K562 (cell line): ENCODE results near the gene CARD14. TPM values are rescaled to one million over a fixed set of nuclear protein-coding genes. Genes with fewer than 3 reads are reported as not detected.

Experiments
- ATAC-seq: fragments of 200-7000 bp; cut with Tn5 transposase; 3 replicates; pipeline ENCODE4 v1.9.1; 2020; ENCODE audit warnings: moderate library complexity
- BruUV-seq: library from RNA; stranded (reverse); fragments of 400-500 nt; replicated peaks from 2 replicates; lab custom pipeline; 2021; lab: Mats Ljungman, UMichigan
- CTCF ChIA-PET: fragments of 300-600 bp; formaldehyde crosslinking; extraction: SDS; loops from one replicate; lab custom pipeline; 2021; ENCODE audit warnings: low intra/inter-chr PET ratio; lab: Yijun Ruan, JAX
- POLR2A ChIA-PET: fragments of 300-600, 350-650 bp; sonication (Branson Sonifier 250); formaldehyde crosslinking; extraction: SDS; loops from one replicate; lab custom pipeline; 2021; ENCODE audit warnings: antibody characterized with exemption, inconsistent platforms; lab: Yijun Ruan, JAX
- DNase-seq, 4 experiments: peaks; one replicate each; pipeline versions ENCODE4 v3.0.0 to v3.0.0-alpha.2; 2011 to 2018; ENCODE audit warnings: low spot score in 3 of 4, mixed read lengths in 3 of 4; ENCODE audit errors: extremely low read depth in 1 of 4
- FAIRE-seq: peaks from 2 replicates; lab custom pipeline; 2011; peaks lifted over from hg19 to GRCh38; lab: Jason Lieb, UNC
- H2AFZ ChIP-seq: 2 replicates; pipeline ENCODE4 v1.6.0; 2011; ENCODE audit warnings: low read depth, low read length, control low read depth, inconsistent platforms
- H3K27ac ChIP-seq: fragments of 200-600 bp; 3 replicates; pipeline ENCODE4 v1.8.0; 2011; ENCODE audit warnings: low read depth, mild to moderate bottlenecking, control low read depth, inconsistent platforms, low read length, moderate library complexity, mixed read lengths; ENCODE audit errors: extremely low read depth
- H3K27me3 ChIP-seq, 2 experiments: fragments of 300-600 bp in 1 of 2; 2 replicates in 1 of 2; 3 replicates in 1 of 2; pipeline versions ENCODE4 v1.6.0 to v1.8.0; 2011; ENCODE audit warnings: inconsistent platforms in 2 of 2, low read length in 2 of 2, mild to moderate bottlenecking in 1 of 2, mixed read lengths in 1 of 2, moderate library complexity in 1 of 2; ENCODE audit not compliant: control insufficient read depth in 2 of 2, insufficient read depth in 2 of 2
- H3K36me3 ChIP-seq: fragments of 300-600 bp; 3 replicates; pipeline ENCODE4 v1.8.0; 2011; ENCODE audit warnings: mild to moderate bottlenecking, low read length, inconsistent platforms; ENCODE audit not compliant: control insufficient read depth, insufficient read depth
- H3K4me1 ChIP-seq, 2 experiments: fragments of 200-600 bp in 1 of 2; replicated peaks in 1 of 2; 2 replicates in 1 of 2; 3 replicates in 1 of 2; pipeline versions ENCODE4 v1.5.1 to v1.8.0; 2011; ENCODE audit warnings: inconsistent platforms in 2 of 2, low read length in 2 of 2, mild to moderate bottlenecking in 1 of 2, mixed read lengths in 1 of 2, moderate library complexity in 1 of 2; ENCODE audit not compliant: control insufficient read depth in 2 of 2, insufficient read depth in 2 of 2
- H3K4me2 ChIP-seq: 2 replicates; pipeline ENCODE4 v1.6.1; 2011; ENCODE audit warnings: low read length, control low read depth, inconsistent platforms, mixed read lengths; ENCODE audit not compliant: insufficient read depth
- H3K4me3 ChIP-seq: fragments of 200-600 bp; sonication (generic), shearing (Covaris generic); 2 replicates; pipeline ENCODE4 v1.5.1; 2016; ENCODE audit warnings: control low read depth, inconsistent platforms
- H3K79me2 ChIP-seq: fragments of 200-600 bp; 3 replicates; pipeline ENCODE4 v1.8.0; 2011; ENCODE audit warnings: low read length, inconsistent platforms; ENCODE audit not compliant: control insufficient read depth, insufficient read depth
- H3K9ac ChIP-seq, 2 experiments: 2 replicates each; pipeline versions ENCODE4 v1.6.0 to v1.6.1; 2011; ENCODE audit warnings: low read depth in 2 of 2, low read length in 2 of 2, control low read depth in 1 of 2, inconsistent platforms in 1 of 2, mild to moderate bottlenecking in 1 of 2, mixed read lengths in 1 of 2; ENCODE audit not compliant: insufficient read depth in 1 of 2
- H3K9me1 ChIP-seq: one replicate; pipeline ENCODE4 v1.6.0; 2011; ENCODE audit warnings: inconsistent platforms, mild to moderate bottlenecking, low read length, moderate library complexity; ENCODE audit not compliant: control insufficient read depth, insufficient read depth
- H3K9me3 ChIP-seq: replicated peaks from 2 replicates; pipeline ENCODE4 v1.5.1; 2011; ENCODE audit warnings: low read depth, low read length, inconsistent platforms; ENCODE audit not compliant: control insufficient read depth, insufficient read depth
- H4K20me1 ChIP-seq: replicated peaks from 2 replicates; pipeline ENCODE4 v1.6.1; 2011; ENCODE audit warnings: low read length, inconsistent platforms, mixed read lengths; ENCODE audit not compliant: control insufficient read depth, insufficient read depth
- EZH2 ChIP-seq: IDR thresholded peaks from 2 replicates; pipeline ENCODE4 v1.6.1; 2012; ENCODE audit warnings: low read depth, mild to moderate bottlenecking, inconsistent platforms, low read length, borderline replicate concordance
- GABPA ChIP-seq: fragments of 200-800 bp; sonication (Bioruptor generic); conservative IDR thresholded peaks from 2 replicates; pipeline ENCODE4 v1.6.1; 2016; ENCODE audit warnings: low read depth, missing genetic modification characterization, missing compliant biosample characterization
- HSF4 ChIP-seq: fragments of 250-450 bp; sonication (Bioruptor Pico); IDR thresholded peaks from 2 replicates; pipeline ENCODE4 v2.1.2; 2022; ENCODE audit warnings: mild to moderate bottlenecking, moderate library complexity, borderline replicate concordance
- KAT8 ChIP-seq: fragments of 450-650 bp; IDR thresholded peaks from 2 replicates; pipeline ENCODE4 v1.6.1; 2016; ENCODE audit warnings: low read depth, mild to moderate bottlenecking
- RREB1 ChIP-seq: fragments of 250-450 bp; sonication (Bioruptor Pico); IDR thresholded peaks from 2 replicates; pipeline ENCODE4 v1.4.0; 2020
- SMAD3 ChIP-seq: fragments of 450-650 bp; formaldehyde crosslinking; conservative IDR thresholded peaks from 2 replicates; pipeline ENCODE4 v1.4.0; 2020; ENCODE audit warnings: mild to moderate bottlenecking
- WGBS: fragments of 100-300 bp; shearing (Covaris generic); methylation state at CpG from one replicate; pipeline ENCODE4 v1.1.6; 2016; ENCODE audit warnings: low coverage, mixed read lengths; ENCODE audit not compliant: insufficient coverage; ENCODE audit errors: missing lambda C conversion rate; 5-methylcytosine and 5-hydroxymethylcytosine counted together
- in situ Hi-C: fragments of 300-500 bp; cut with MboI; formaldehyde crosslinking; loops from 4 replicates; pipeline ENCODE4 v1.15.0; 2018; ENCODE audit warnings: inconsistent platforms, mixed read lengths
- intact Hi-C: fragments of 100-400 bp; cut with micrococcal nuclease; formaldehyde crosslinking; loops from 2 replicates; pipeline ENCODE4 v1.14.2; 2022
- polyA plus RNA-seq, 8 experiments: library from polyadenylated mRNA; depleted of rRNA in 4 of 8; stranded (reverse) in 5 of 8; unstranded in 3 of 8; fragments of >200 nt; fragmentation: Nextera tagmentation in 2 of 8; fragmentation: Illumina TruSeq in 1 of 8; extraction: Ambion mirVana in 2 of 8; extraction: Trizol in 1 of 8; gene quantifications; 2 replicates each; pipeline versions ENCODE4 v1.2.1 to v1.2.3, GENCODE V29; 2011 to 2014; ENCODE audit warnings: inconsistent platforms in 1 of 8, missing spikeins in 1 of 8
- total RNA-seq, 7 experiments: library from RNA; depleted of rRNA in 6 of 7; stranded (reverse); fragments of >200 nt in 6 of 7; fragmentation: Illumina TruSeq in 2 of 7; extraction: Trizol in 2 of 7; gene quantifications; 2 replicates each; pipeline versions ENCODE4 v1.2.1 to v1.2.3, GENCODE V29; 2011 to 2021; ENCODE audit warnings: low replicate concordance in 1 of 7
- TF ChIP-seq, protein P1 (sequence below): fragments of 450-650 bp; formaldehyde crosslinking; IDR thresholded peaks from 2 replicates; pipeline ENCODE4 v1.4.0; 2020; ENCODE audit warnings: mild to moderate bottlenecking, moderate library complexity

CARD14 gene
- total and polyA plus RNA-seq, 9 of the 15 experiments (the other 6 are each of a cell fraction or from before 2014, with no cell fraction given) = not detected

DNA sequence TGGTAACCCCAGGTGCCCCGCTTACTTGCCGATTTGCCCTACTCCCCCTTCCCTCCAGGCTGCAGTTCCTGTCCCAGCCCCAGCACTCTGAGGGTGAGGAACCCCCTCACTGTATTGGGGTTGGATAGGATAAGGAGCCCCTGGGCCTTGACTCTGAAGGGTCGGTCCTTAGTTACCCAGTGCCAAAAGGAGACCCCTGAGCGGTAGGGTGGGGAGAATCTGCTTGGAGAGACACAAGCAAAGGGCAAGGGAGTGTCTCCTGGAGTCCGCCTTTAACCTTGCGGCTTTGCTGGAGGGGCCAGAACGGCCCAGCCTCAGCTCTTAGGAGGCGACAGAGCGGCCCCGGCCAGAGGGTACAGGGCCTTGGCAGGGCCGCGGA, 13.0 kb downstream of the CARD14 start:
- H3K79me2 ChIP-seq = no peaks in the 10 kb centered on the region
- peaks cover 0 to 28% of the 10 kb centered on the region in 2 experiments; a peak in 3 of 5 replicates for H3K4me1 ChIP-seq
- ChIA-PET CTCF (no interaction called here), POLR2A (interaction anchor here (0.6 to 1.2 kb wide), 2 partner anchors 11 to 14 kb away, joined by 3 to 4 read pairs; no protein-coding TSS in a partner anchor)
- no peak overlapping the region for H3K9ac ChIP-seq
- H3K9me1 ChIP-seq = no peaks in the 10 kb centered on the region
- no TSS peak for BruUV-seq
- H3K9me3 ChIP-seq = no peaks in the 10 kb centered on the region; the same call in 1 of the 2 replicates
- H4K20me1 ChIP-seq = no peaks in the 10 kb centered on the region; the same call in 1 of the 2 replicates
- FAIRE-seq (no peak), DNase-seq (no peak), ATAC-seq (peak; percentile 24; the same call in 2 of the 3 replicates)
- 18% methylated on average over 9 of the region's 12 CpGs for WGBS
- peaks cover 69 to 93% of the 10 kb centered on the region in 2 experiments for H3K27me3 ChIP-seq
- intact Hi-C loops (loop anchor here (10.0 kb wide), 1 partner anchor 78 kb away; the partner anchor contains the start of gene GAA), in situ Hi-C loops (no loop called here)
- H2AFZ ChIP-seq = no peak overlapping the region
- H3K4me2 ChIP-seq = no peak overlapping the region
- TF ChIP-seq GABPA (tag) (no peak), RREB1 (CRISPR knock-in tag) (no peak), SMAD3 (CRISPR knock-in tag) (no peak), KAT8 (no peak), EZH2 (0 out of 2 replicates have a peak, but pooled peaks have one; percentile 70), HSF4 (CRISPR knock-in tag) (no peak)
- TF ChIP-seq, protein P1, sequence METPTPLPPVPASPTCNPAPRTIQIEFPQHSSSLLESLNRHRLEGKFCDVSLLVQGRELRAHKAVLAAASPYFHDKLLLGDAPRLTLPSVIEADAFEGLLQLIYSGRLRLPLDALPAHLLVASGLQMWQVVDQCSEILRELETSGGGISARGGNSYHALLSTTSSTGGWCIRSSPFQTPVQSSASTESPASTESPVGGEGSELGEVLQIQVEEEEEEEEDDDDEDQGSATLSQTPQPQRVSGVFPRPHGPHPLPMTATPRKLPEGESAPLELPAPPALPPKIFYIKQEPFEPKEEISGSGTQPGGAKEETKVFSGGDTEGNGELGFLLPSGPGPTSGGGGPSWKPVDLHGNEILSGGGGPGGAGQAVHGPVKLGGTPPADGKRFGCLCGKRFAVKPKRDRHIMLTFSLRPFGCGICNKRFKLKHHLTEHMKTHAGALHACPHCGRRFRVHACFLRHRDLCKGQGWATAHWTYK = no peak
- no peak overlapping the region for H3K4me3 ChIP-seq
- H3K27ac ChIP-seq = no peak overlapping the region
- H3K36me3 ChIP-seq = no peaks in the 10 kb centered on the region
